ENCODE data around the gene TFCP2.

GRCh38 chr12:51199366-51199945 is 26.5 kb upstream of the TFCP2 start:
- TF ChIP-seq CTCF (optimal IDR thresholded peaks at IDR 0.05 in 1 of 3, IDR thresholded peaks at IDR 0.05 in 1 of 3, conservative IDR thresholded peaks at IDR 0.05 in 1 of 3; ENCODE audit: extremely low read depth in 1 of 3, insufficient read depth in 2 of 3, low read length in 3 of 3), result no peak
- no peak for TF ChIP-seq EZH2 (IDR thresholded peaks at IDR 0.05; ENCODE audit: low read length)
